Measurements from ENCODE around the gene UBASH3A. TPM values are rescaled to one million over a fixed set of nuclear protein-coding genes. Genes with fewer than 3 reads are reported as not detected.

UBASH3A gene
- total and polyA plus RNA-seq, 2 experiments from 2014 or later: not detected

- Histone ChIP-seq H3K4me1 (ENCODE audit: low read depth) (no peaks in the 10 kb centered on the region), H3K36me3 (no peaks in the 10 kb centered on the region), H3K4me3 (no peak overlapping the region), H3K27ac (no peak overlapping the region), H3K27me3 (no peaks in the 10 kb centered on the region), H3K9me3 (ENCODE audit: low read depth) (no peaks in the 10 kb centered on the region)
- TF ChIP-seq CTCF (IDR thresholded peaks at IDR 0.05; ENCODE audit: low read depth, low read length): no peak
- DNase-seq (ENCODE audit: low read depth in 1 of 2, low spot score in 1 of 2): no peak
These were observed 52.2 kb downstream of the UBASH3A start for GRCh38 chr21:42455754-42456440.

GRCh38 chr21:42456457-42456856, 52.8 kb downstream of the UBASH3A start:
- H3K27me3 ChIP-seq: no peaks in the 10 kb centered on the region
- DNase-seq (ENCODE audit: low read depth in 1 of 2, low spot score in 1 of 2): no peak
- H3K4me1 ChIP-seq (ENCODE audit: low read depth): no peaks in the 10 kb centered on the region
- H3K9me3 ChIP-seq (ENCODE audit: low read depth): no peaks in the 10 kb centered on the region
- no peaks in the 10 kb centered on the region for H3K36me3 ChIP-seq
- H3K4me3 ChIP-seq: no peak overlapping the region
- no peak overlapping the region for H3K27ac ChIP-seq
- no peak for TF ChIP-seq CTCF (IDR thresholded peaks at IDR 0.05; ENCODE audit: low read depth, low read length)

- no peak for DNase-seq (ENCODE audit: low read depth in 1 of 2, low spot score in 1 of 2)
- no peaks in the 10 kb centered on the region for H3K27me3 ChIP-seq
- no peak for TF ChIP-seq CTCF (IDR thresholded peaks at IDR 0.05; ENCODE audit: low read depth, low read length)
- no peaks in the 10 kb centered on the region for H3K4me1 ChIP-seq (ENCODE audit: low read depth)
- no peaks in the 10 kb centered on the region for H3K36me3 ChIP-seq
- no peaks in the 10 kb centered on the region for H3K9me3 ChIP-seq (ENCODE audit: low read depth)
- no peak overlapping the region for H3K4me3 ChIP-seq
- no peak overlapping the region for H3K27ac ChIP-seq
These were observed 55.4 kb downstream of the UBASH3A start for GRCh38 chr21:42459082-42459460.

- H3K4me3 ChIP-seq: no peak overlapping the region
- no peaks in the 10 kb centered on the region for H3K36me3 ChIP-seq
- no peaks in the 10 kb centered on the region for H3K27me3 ChIP-seq
- no peaks in the 10 kb centered on the region for H3K9me3 ChIP-seq (ENCODE audit: low read depth)
- TF ChIP-seq CTCF (IDR thresholded peaks at IDR 0.05; ENCODE audit: low read depth, low read length): no peak
- H3K4me1 ChIP-seq (ENCODE audit: low read depth): no peaks in the 10 kb centered on the region
- H3K27ac ChIP-seq: no peak overlapping the region
- no peak for DNase-seq (ENCODE audit: low read depth in 1 of 2, low spot score in 1 of 2)
These were observed 56.0 kb downstream of the UBASH3A start for GRCh38 chr21:42459546-42460215.

GRCh38 chr21:42460391-42461184, 56.9 kb downstream of the UBASH3A start:
- Histone ChIP-seq H3K27ac (no peak overlapping the region), H3K4me3 (no peak overlapping the region), H3K27me3 (no peaks in the 10 kb centered on the region), H3K36me3 (no peaks in the 10 kb centered on the region), H3K9me3 (ENCODE audit: low read depth) (no peaks in the 10 kb centered on the region), H3K4me1 (ENCODE audit: low read depth) (no peaks in the 10 kb centered on the region)
- no peak for DNase-seq (ENCODE audit: low read depth in 1 of 2, low spot score in 1 of 2)
- TF ChIP-seq CTCF (IDR thresholded peaks at IDR 0.05; ENCODE audit: low read depth, low read length): no peak

Measured in cardiac muscle cell (in vitro differentiated cells and primary cell).